SK-N-SH (cell line): ENCODE measurements around the gene SDC3.

ENCODE experiments used
- EP300 ChIP-seq, 2 experiments: IDR thresholded peaks; 2 replicates each; pipeline versions ENCODE4 v1.4.0 to v1.6.1; 2012; ENCODE audit warnings: borderline replicate concordance in 1 of 2, low read depth in 1 of 2, low read length in 1 of 2
- REST ChIP-seq: IDR thresholded peaks from 2 replicates; pipeline ENCODE4 v1.6.1; 2012; ENCODE audit warnings: mild to moderate bottlenecking, low read depth, low read length, moderate library complexity

- TF ChIP-seq REST: no peak
- no peak for TF ChIP-seq EP300 (IDR thresholded peaks at IDR 0.05; ENCODE audit: borderline replicate concordance in 1 of 2, low read depth in 1 of 2, low read length in 1 of 2)
These were observed 20.2 kb downstream of the SDC3 start for GRCh38 chr1:30888391-30888790.
